HCT116 (cell line): Measurements from ENCODE around the gene NOTCH1. TPM values are rescaled to one million over a fixed set of nuclear protein-coding genes. Genes with fewer than 3 reads are reported as not detected.

Experiments
- ATAC-seq: fragments of 200-7000 bp; cut with Tn5 transposase; 2 replicates; pipeline ENCODE4 v1.9.1; 2020; ENCODE audit warnings: mild to moderate bottlenecking, moderate library complexity
- BruUV-seq: library from RNA; stranded (reverse); fragments of 400-500 nt; replicated peaks from 2 replicates; lab custom pipeline; 2021; lab: Mats Ljungman, UMichigan
- CTCF ChIA-PET: fragments of 300-600 bp; sonication (Branson Sonifier 250); formaldehyde crosslinking; loops from one replicate; lab custom pipeline; 2021; ENCODE audit warnings: antibody characterized with exemption; lab: Charles Lee
- POLR2A ChIA-PET: fragments of 300-600, 350-600 bp; sonication (Branson Sonifier 250); formaldehyde crosslinking; loops from one replicate; lab custom pipeline; 2021; ENCODE audit warnings: antibody characterized with exemption; lab: Charles Lee
- RAD21 ChIA-PET, 2 experiments: fragments of 300-600 bp; sonication (Branson Sonifier 250); formaldehyde crosslinking; loops; one replicate each; lab custom pipeline; 2023; ENCODE audit warnings: low total read pairs in 2 of 2; ENCODE audit not compliant: uncharacterized antibody in 2 of 2, unreplicated experiment in 2 of 2, low non-redundant PET in 1 of 2; lab: Charles Lee
- DNase-seq: peaks from one replicate; pipeline ENCODE4 v3.0.0-alpha.2; 2010; ENCODE audit warnings: low read depth, low spot score
- H2AFZ ChIP-seq: fragments of 200-600 bp; shearing (Covaris generic), sonication (generic); 2 replicates; pipeline ENCODE4 v1.6.1; 2017; ENCODE audit warnings: low read depth, mixed run types, mixed read lengths, antibody characterized with exemption, low read length; ENCODE audit not compliant: poor library complexity, severe bottlenecking
- H3K27ac ChIP-seq: 2 replicates; pipeline ENCODE4 v1.5.1; 2012; ENCODE audit warnings: low read depth, low read length
- H3K27me3 ChIP-seq: fragments of 200-600 bp; sonication (generic); 2 replicates; pipeline ENCODE4 v1.6.1; 2016; ENCODE audit warnings: mixed run types, low read length, mixed read lengths; ENCODE audit not compliant: insufficient read depth
- H3K36me3 ChIP-seq, 2 experiments: fragments of 200-500 bp in 1 of 2; fragments of 200-600 bp in 1 of 2; sonication (Bioruptor generic) in 1 of 2; sonication (generic) in 1 of 2; 2 replicates each; pipeline versions ENCODE4 v1.5.1 to v1.6.1; 2014 to 2016; ENCODE audit warnings: low read length in 2 of 2, inconsistent platforms in 1 of 2, mixed read lengths in 1 of 2, mixed run types in 1 of 2; ENCODE audit not compliant: insufficient read depth in 2 of 2, control insufficient read depth in 1 of 2
- H3K4me1 ChIP-seq, 2 experiments: fragments of 200-600 bp in 1 of 2; sonication (generic) in 1 of 2; 2 replicates each; pipeline versions ENCODE4 v1.5.1 to v1.6.1; 2012 to 2017; ENCODE audit warnings: low read length in 2 of 2, inconsistent platforms in 1 of 2, mild to moderate bottlenecking in 1 of 2, mixed read lengths in 1 of 2, mixed run types in 1 of 2, moderate library complexity in 1 of 2; ENCODE audit not compliant: insufficient read depth in 2 of 2, control insufficient read depth in 1 of 2
- H3K4me2 ChIP-seq: fragments of 200-600 bp; sonication (generic); 2 replicates; pipeline ENCODE4 v1.6.1; 2017; ENCODE audit warnings: mixed run types, low read length, mixed read lengths
- H3K4me3 ChIP-seq, 2 experiments: fragments of 200-600 bp in 1 of 2; sonication (generic) in 1 of 2; replicated peaks in 1 of 2; 2 replicates each; pipeline ENCODE4 v1.5.1; 2011 to 2016; ENCODE audit warnings: low read length in 2 of 2, control low read depth in 1 of 2, low read depth in 1 of 2, mild to moderate bottlenecking in 1 of 2, mixed read lengths in 1 of 2, mixed run types in 1 of 2
- H3K79me2 ChIP-seq: fragments of 200-600 bp; sonication (generic); 2 replicates; pipeline ENCODE4 v1.6.1; 2017; ENCODE audit warnings: mild to moderate bottlenecking, mixed run types, low read length, moderate library complexity, mixed read lengths; ENCODE audit not compliant: insufficient read depth
- H3K9ac ChIP-seq: fragments of 200-600 bp; sonication (generic); 2 replicates; pipeline ENCODE4 v1.6.1; 2016; ENCODE audit warnings: low read length, mixed read lengths
- H3K9me2 ChIP-seq: fragments of 200-600 bp; sonication (generic), shearing (Covaris generic); 2 replicates; pipeline ENCODE4 v1.6.1; 2017; ENCODE audit warnings: mixed run types, mild to moderate bottlenecking, moderate library complexity; ENCODE audit not compliant: insufficient read depth
- H3K9me3 ChIP-seq, 2 experiments: fragments of 200-500 bp in 1 of 2; fragments of 200-600 bp in 1 of 2; sonication (Bioruptor generic) in 1 of 2; sonication (generic) in 1 of 2; 2 replicates each; pipeline ENCODE4 v1.6.1; 2014 to 2017; ENCODE audit warnings: low read length in 2 of 2, mixed read lengths in 2 of 2, inconsistent platforms in 1 of 2, low read depth in 1 of 2, mild to moderate bottlenecking in 1 of 2, mixed run types in 1 of 2, moderate library complexity in 1 of 2; ENCODE audit not compliant: control insufficient read depth in 1 of 2, insufficient read depth in 1 of 2
- H4K20me1 ChIP-seq: fragments of 200-600 bp; sonication (generic), shearing (Covaris generic); 2 replicates; pipeline ENCODE4 v1.6.1; 2017; ENCODE audit warnings: mixed run types, mild to moderate bottlenecking, moderate library complexity; ENCODE audit not compliant: insufficient read depth
- ATF3 ChIP-seq: IDR thresholded peaks from 2 replicates; pipeline ENCODE4 v1.6.1; 2012
- CBX3 ChIP-seq: IDR thresholded peaks from 2 replicates; pipeline ENCODE4 v1.6.1; 2012; ENCODE audit warnings: low read depth
- CEBPB ChIP-seq: IDR thresholded peaks from 2 replicates; pipeline ENCODE4 v1.6.1; 2012; ENCODE audit warnings: low read depth
- ELF1 ChIP-seq: IDR thresholded peaks from 2 replicates; pipeline ENCODE4 v1.6.1; 2012; ENCODE audit warnings: low read depth, borderline replicate concordance
- EZH2 ChIP-seq: fragments of 200-600 bp; sonication (generic); IDR thresholded peaks from 2 replicates; pipeline ENCODE4 v1.6.1; 2017; ENCODE audit warnings: antibody characterized with exemption, mixed run types
- MAX ChIP-seq: IDR thresholded peaks from 2 replicates; pipeline ENCODE4 v1.6.1; 2012
- POLR2A ChIP-seq: IDR thresholded peaks from 2 replicates; pipeline ENCODE4 v1.7.0; 2011; ENCODE audit warnings: borderline replicate concordance; ENCODE audit not compliant: insufficient read depth, insufficient read length; ENCODE audit errors: extremely low read depth
- RAD21 ChIP-seq: IDR thresholded peaks from 2 replicates; pipeline ENCODE4 v1.6.1; 2012; ENCODE audit warnings: low read depth, mild to moderate bottlenecking
- REST ChIP-seq: IDR thresholded peaks from 2 replicates; pipeline ENCODE4 v1.6.1; 2012; ENCODE audit warnings: low read depth
- SP1 ChIP-seq: IDR thresholded peaks from 2 replicates; pipeline ENCODE4 v1.6.1; 2012; ENCODE audit warnings: low read depth
- YY1 ChIP-seq: IDR thresholded peaks from 2 replicates; pipeline ENCODE4 v1.6.1; 2011; ENCODE audit warnings: low read length, low read depth, moderate library complexity, mild to moderate bottlenecking; ENCODE audit not compliant: insufficient replicate concordance; ENCODE audit errors: extremely low read depth
- ZBTB33 ChIP-seq: IDR thresholded peaks from 2 replicates; pipeline ENCODE4 v1.6.1; 2011; ENCODE audit warnings: mild to moderate bottlenecking, low read length, moderate library complexity; ENCODE audit not compliant: insufficient replicate concordance; ENCODE audit errors: extremely low read depth
- ZFX ChIP-seq: fragments of 450-650 bp; IDR thresholded peaks from 2 replicates; pipeline ENCODE4 v1.6.1; 2017
- ZNF274 ChIP-seq: fragments of 200-500 bp; sonication (Bioruptor generic); IDR thresholded peaks from 2 replicates; pipeline ENCODE4 v1.6.1; 2014; ENCODE audit warnings: mild to moderate bottlenecking, low read depth, low read length, inconsistent platforms
- intact Hi-C: fragments of 100-400 bp; cut with micrococcal nuclease; formaldehyde crosslinking; loops from 2 replicates; pipeline ENCODE4 v1.10.0; 2022
- total RNA-seq: library from RNA; stranded (reverse); gene quantifications from one replicate; pipeline ENCODE4 v1.2.1, GENCODE V29; 2021; ENCODE audit not compliant: unreplicated experiment

NOTCH1 gene
- total RNA-seq, 1 experiment from 2014 or later, result 36.2 TPM

GRCh38 chr9:136465500-136466154, 80.2 kb downstream of the NOTCH1 start:
- ChIA-PET POLR2A (no interaction called here), RAD21 (no interaction called here), CTCF (no interaction called here)
- BruUV-seq, result no TSS peak
- H3K4me1 ChIP-seq, result no peaks in the 10 kb centered on the region
- H3K9me3 ChIP-seq, result no peaks in the 10 kb centered on the region
- H3K4me3 ChIP-seq, result no peak overlapping the region
- H3K4me2 ChIP-seq, result no peak overlapping the region
- no peaks in the 10 kb centered on the region for H3K27me3 ChIP-seq
- peaks cover 65 to 66% of the 10 kb centered on the region in 2 experiments for H3K36me3 ChIP-seq
- H2AFZ ChIP-seq, result no peak overlapping the region
- DNase-seq, result no peak
- H3K79me2 ChIP-seq, result peaks cover 34% of the 10 kb centered on the region
- ATAC-seq, result no peak
- intact Hi-C loops, result no loop called here
- TF ChIP-seq ZBTB33, result no peak
- no peak for TF ChIP-seq ZNF274
- no peak for TF ChIP-seq ZFX
- no peak for TF ChIP-seq CBX3
- TF ChIP-seq YY1, result no peak
- no peak for TF ChIP-seq CEBPB
- TF ChIP-seq ATF3, result no peak
- no peak for TF ChIP-seq POLR2A
- no peak for TF ChIP-seq REST
- no peak for TF ChIP-seq EZH2
- no peak for TF ChIP-seq ELF1
- TF ChIP-seq MAX, result no peak
- no peak for TF ChIP-seq SP1
- TF ChIP-seq RAD21, result no peak
- no peak overlapping the region for H3K9ac ChIP-seq
- H3K27ac ChIP-seq, result no peak overlapping the region
- H4K20me1 ChIP-seq, result no peaks in the 10 kb centered on the region; the same call in 1 of the 2 replicates
- H3K9me2 ChIP-seq, result no peaks in the 10 kb centered on the region
